HCT116 (cell line): Measurements from ENCODE around the gene CAPN3. TPM values are rescaled to one million over a fixed set of nuclear protein-coding genes. Genes with fewer than 3 reads are reported as not detected.

Experiments used
- ATAC-seq: fragments of 200-7000 bp; cut with Tn5 transposase; 2 replicates; pipeline ENCODE4 v1.9.1; 2020; ENCODE audit warnings: mild to moderate bottlenecking, moderate library complexity
- BruUV-seq: library from RNA; stranded (reverse); fragments of 400-500 nt; replicated peaks from 2 replicates; lab custom pipeline; 2021; lab: Mats Ljungman, UMichigan
- CTCF ChIA-PET: fragments of 300-600 bp; sonication (Branson Sonifier 250); formaldehyde crosslinking; loops from one replicate; lab custom pipeline; 2021; ENCODE audit warnings: antibody characterized with exemption; lab: Charles Lee
- POLR2A ChIA-PET: fragments of 300-600, 350-600 bp; sonication (Branson Sonifier 250); formaldehyde crosslinking; loops from one replicate; lab custom pipeline; 2021; ENCODE audit warnings: antibody characterized with exemption; lab: Charles Lee
- RAD21 ChIA-PET, 2 experiments: fragments of 300-600 bp; sonication (Branson Sonifier 250); formaldehyde crosslinking; loops; one replicate each; lab custom pipeline; 2023; ENCODE audit warnings: low total read pairs in 2 of 2; ENCODE audit not compliant: uncharacterized antibody in 2 of 2, unreplicated experiment in 2 of 2, low non-redundant PET in 1 of 2; lab: Charles Lee
- DNase-seq: peaks from one replicate; pipeline ENCODE4 v3.0.0-alpha.2; 2010; ENCODE audit warnings: low read depth, low spot score
- H2AFZ ChIP-seq: fragments of 200-600 bp; shearing (Covaris generic), sonication (generic); 2 replicates; pipeline ENCODE4 v1.6.1; 2017; ENCODE audit warnings: low read depth, mixed run types, mixed read lengths, antibody characterized with exemption, low read length; ENCODE audit not compliant: poor library complexity, severe bottlenecking
- H3K27ac ChIP-seq: 2 replicates; pipeline ENCODE4 v1.5.1; 2012; ENCODE audit warnings: low read depth, low read length
- H3K27me3 ChIP-seq: fragments of 200-600 bp; sonication (generic); 2 replicates; pipeline ENCODE4 v1.6.1; 2016; ENCODE audit warnings: mixed run types, low read length, mixed read lengths; ENCODE audit not compliant: insufficient read depth
- H3K36me3 ChIP-seq, 2 experiments: fragments of 200-500 bp in 1 of 2; fragments of 200-600 bp in 1 of 2; sonication (Bioruptor generic) in 1 of 2; sonication (generic) in 1 of 2; 2 replicates each; pipeline versions ENCODE4 v1.5.1 to v1.6.1; 2014 to 2016; ENCODE audit warnings: low read length in 2 of 2, inconsistent platforms in 1 of 2, mixed read lengths in 1 of 2, mixed run types in 1 of 2; ENCODE audit not compliant: insufficient read depth in 2 of 2, control insufficient read depth in 1 of 2
- H3K4me1 ChIP-seq, 2 experiments: fragments of 200-600 bp in 1 of 2; sonication (generic) in 1 of 2; 2 replicates each; pipeline versions ENCODE4 v1.5.1 to v1.6.1; 2012 to 2017; ENCODE audit warnings: low read length in 2 of 2, inconsistent platforms in 1 of 2, mild to moderate bottlenecking in 1 of 2, mixed read lengths in 1 of 2, mixed run types in 1 of 2, moderate library complexity in 1 of 2; ENCODE audit not compliant: insufficient read depth in 2 of 2, control insufficient read depth in 1 of 2
- H3K4me2 ChIP-seq: fragments of 200-600 bp; sonication (generic); 2 replicates; pipeline ENCODE4 v1.6.1; 2017; ENCODE audit warnings: mixed run types, low read length, mixed read lengths
- H3K4me3 ChIP-seq, 2 experiments: fragments of 200-600 bp in 1 of 2; sonication (generic) in 1 of 2; replicated peaks in 1 of 2; 2 replicates each; pipeline ENCODE4 v1.5.1; 2011 to 2016; ENCODE audit warnings: low read length in 2 of 2, control low read depth in 1 of 2, low read depth in 1 of 2, mild to moderate bottlenecking in 1 of 2, mixed read lengths in 1 of 2, mixed run types in 1 of 2
- H3K79me2 ChIP-seq: fragments of 200-600 bp; sonication (generic); 2 replicates; pipeline ENCODE4 v1.6.1; 2017; ENCODE audit warnings: mild to moderate bottlenecking, mixed run types, low read length, moderate library complexity, mixed read lengths; ENCODE audit not compliant: insufficient read depth
- H3K9ac ChIP-seq: fragments of 200-600 bp; sonication (generic); 2 replicates; pipeline ENCODE4 v1.6.1; 2016; ENCODE audit warnings: low read length, mixed read lengths
- H3K9me2 ChIP-seq: fragments of 200-600 bp; sonication (generic), shearing (Covaris generic); 2 replicates; pipeline ENCODE4 v1.6.1; 2017; ENCODE audit warnings: mixed run types, mild to moderate bottlenecking, moderate library complexity; ENCODE audit not compliant: insufficient read depth
- H3K9me3 ChIP-seq, 2 experiments: fragments of 200-500 bp in 1 of 2; fragments of 200-600 bp in 1 of 2; sonication (Bioruptor generic) in 1 of 2; sonication (generic) in 1 of 2; 2 replicates each; pipeline ENCODE4 v1.6.1; 2014 to 2017; ENCODE audit warnings: low read length in 2 of 2, mixed read lengths in 2 of 2, inconsistent platforms in 1 of 2, low read depth in 1 of 2, mild to moderate bottlenecking in 1 of 2, mixed run types in 1 of 2, moderate library complexity in 1 of 2; ENCODE audit not compliant: control insufficient read depth in 1 of 2, insufficient read depth in 1 of 2
- H4K20me1 ChIP-seq: fragments of 200-600 bp; sonication (generic), shearing (Covaris generic); 2 replicates; pipeline ENCODE4 v1.6.1; 2017; ENCODE audit warnings: mixed run types, mild to moderate bottlenecking, moderate library complexity; ENCODE audit not compliant: insufficient read depth
- ATF3 ChIP-seq: IDR thresholded peaks from 2 replicates; pipeline ENCODE4 v1.6.1; 2012
- CBX3 ChIP-seq: IDR thresholded peaks from 2 replicates; pipeline ENCODE4 v1.6.1; 2012; ENCODE audit warnings: low read depth
- CEBPB ChIP-seq: IDR thresholded peaks from 2 replicates; pipeline ENCODE4 v1.6.1; 2012; ENCODE audit warnings: low read depth
- ELF1 ChIP-seq: IDR thresholded peaks from 2 replicates; pipeline ENCODE4 v1.6.1; 2012; ENCODE audit warnings: low read depth, borderline replicate concordance
- EZH2 ChIP-seq: fragments of 200-600 bp; sonication (generic); IDR thresholded peaks from 2 replicates; pipeline ENCODE4 v1.6.1; 2017; ENCODE audit warnings: antibody characterized with exemption, mixed run types
- POLR2A ChIP-seq: IDR thresholded peaks from 2 replicates; pipeline ENCODE4 v1.7.0; 2011; ENCODE audit warnings: borderline replicate concordance; ENCODE audit not compliant: insufficient read depth, insufficient read length; ENCODE audit errors: extremely low read depth
- POLR2AphosphoS5 ChIP-seq: IDR thresholded peaks from 2 replicates; pipeline ENCODE4 v1.6.1; 2011; ENCODE audit warnings: mild to moderate bottlenecking, low read depth, low read length, moderate library complexity
- RAD21 ChIP-seq: IDR thresholded peaks from 2 replicates; pipeline ENCODE4 v1.6.1; 2012; ENCODE audit warnings: low read depth, mild to moderate bottlenecking
- SIN3A ChIP-seq: IDR thresholded peaks from 2 replicates; pipeline ENCODE4 v1.6.1; 2012; ENCODE audit warnings: low read depth
- SRF ChIP-seq: IDR thresholded peaks from 2 replicates; pipeline ENCODE4 v1.6.1; 2012; ENCODE audit warnings: low read depth
- TCF7L2 ChIP-seq: IDR thresholded peaks from 2 replicates; pipeline ENCODE4 v1.7.0; 2011; ENCODE audit warnings: borderline replicate concordance, inconsistent platforms; ENCODE audit not compliant: insufficient read depth, insufficient read length; ENCODE audit errors: extremely low read depth
- YY1 ChIP-seq: IDR thresholded peaks from 2 replicates; pipeline ENCODE4 v1.6.1; 2011; ENCODE audit warnings: low read length, low read depth, moderate library complexity, mild to moderate bottlenecking; ENCODE audit not compliant: insufficient replicate concordance; ENCODE audit errors: extremely low read depth
- ZBTB33 ChIP-seq: IDR thresholded peaks from 2 replicates; pipeline ENCODE4 v1.6.1; 2011; ENCODE audit warnings: mild to moderate bottlenecking, low read length, moderate library complexity; ENCODE audit not compliant: insufficient replicate concordance; ENCODE audit errors: extremely low read depth
- ZFX ChIP-seq: fragments of 450-650 bp; IDR thresholded peaks from 2 replicates; pipeline ENCODE4 v1.6.1; 2017
- intact Hi-C: fragments of 100-400 bp; cut with micrococcal nuclease; formaldehyde crosslinking; loops from 2 replicates; pipeline ENCODE4 v1.10.0; 2022
- total RNA-seq: library from RNA; stranded (reverse); gene quantifications from one replicate; pipeline ENCODE4 v1.2.1, GENCODE V29; 2021; ENCODE audit not compliant: unreplicated experiment
- TF ChIP-seq, protein P1 (sequence below): IDR thresholded peaks from 2 replicates; pipeline ENCODE4 v1.6.1; 2012; ENCODE audit warnings: low read depth
- TF ChIP-seq, protein P2 (sequence below): IDR thresholded peaks from 2 replicates; pipeline ENCODE4 v1.6.1; 2012
- TF ChIP-seq, protein P3 (sequence below), 3 experiments: fragments of 200-600 bp in 1 of 3; sonication (generic) in 1 of 3; IDR thresholded peaks in 2 of 3; conservative IDR thresholded peaks in 1 of 3; 2 replicates each; pipeline ENCODE4 v1.5.1; 2012 to 2017; ENCODE audit warnings: low read depth in 2 of 3, low read length in 2 of 3, antibody characterized with exemption in 1 of 3, borderline replicate concordance in 1 of 3, control low read depth in 1 of 3, mild to moderate bottlenecking in 1 of 3, mixed read lengths in 1 of 3, mixed run types in 1 of 3, moderate library complexity in 1 of 3; ENCODE audit not compliant: insufficient read depth in 1 of 3

The CAPN3 gene
- total RNA-seq, 1 experiment from 2014 or later, result 1.8 TPM

DNA sequence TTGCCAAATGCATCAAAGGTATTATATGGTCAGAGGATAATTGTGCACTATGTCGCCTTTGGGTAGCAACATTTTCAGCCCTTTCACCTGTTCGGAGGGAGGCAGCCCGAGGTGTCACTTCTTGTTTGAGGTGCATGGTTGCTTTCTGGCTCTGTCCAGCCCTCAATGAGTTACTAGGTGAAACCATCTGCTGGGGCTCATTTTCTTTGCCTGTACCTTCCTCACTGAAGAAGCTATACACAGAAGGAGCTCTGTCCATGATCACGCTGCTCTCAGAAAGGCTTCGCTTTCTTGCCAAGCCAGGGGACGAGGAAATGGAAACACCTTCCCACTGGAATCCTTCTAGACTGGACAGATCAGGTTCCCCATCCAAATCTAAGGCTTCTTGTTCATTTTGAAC lies 89.0 kb downstream of the CAPN3 start (continued):
- TF ChIP-seq, protein P1, sequence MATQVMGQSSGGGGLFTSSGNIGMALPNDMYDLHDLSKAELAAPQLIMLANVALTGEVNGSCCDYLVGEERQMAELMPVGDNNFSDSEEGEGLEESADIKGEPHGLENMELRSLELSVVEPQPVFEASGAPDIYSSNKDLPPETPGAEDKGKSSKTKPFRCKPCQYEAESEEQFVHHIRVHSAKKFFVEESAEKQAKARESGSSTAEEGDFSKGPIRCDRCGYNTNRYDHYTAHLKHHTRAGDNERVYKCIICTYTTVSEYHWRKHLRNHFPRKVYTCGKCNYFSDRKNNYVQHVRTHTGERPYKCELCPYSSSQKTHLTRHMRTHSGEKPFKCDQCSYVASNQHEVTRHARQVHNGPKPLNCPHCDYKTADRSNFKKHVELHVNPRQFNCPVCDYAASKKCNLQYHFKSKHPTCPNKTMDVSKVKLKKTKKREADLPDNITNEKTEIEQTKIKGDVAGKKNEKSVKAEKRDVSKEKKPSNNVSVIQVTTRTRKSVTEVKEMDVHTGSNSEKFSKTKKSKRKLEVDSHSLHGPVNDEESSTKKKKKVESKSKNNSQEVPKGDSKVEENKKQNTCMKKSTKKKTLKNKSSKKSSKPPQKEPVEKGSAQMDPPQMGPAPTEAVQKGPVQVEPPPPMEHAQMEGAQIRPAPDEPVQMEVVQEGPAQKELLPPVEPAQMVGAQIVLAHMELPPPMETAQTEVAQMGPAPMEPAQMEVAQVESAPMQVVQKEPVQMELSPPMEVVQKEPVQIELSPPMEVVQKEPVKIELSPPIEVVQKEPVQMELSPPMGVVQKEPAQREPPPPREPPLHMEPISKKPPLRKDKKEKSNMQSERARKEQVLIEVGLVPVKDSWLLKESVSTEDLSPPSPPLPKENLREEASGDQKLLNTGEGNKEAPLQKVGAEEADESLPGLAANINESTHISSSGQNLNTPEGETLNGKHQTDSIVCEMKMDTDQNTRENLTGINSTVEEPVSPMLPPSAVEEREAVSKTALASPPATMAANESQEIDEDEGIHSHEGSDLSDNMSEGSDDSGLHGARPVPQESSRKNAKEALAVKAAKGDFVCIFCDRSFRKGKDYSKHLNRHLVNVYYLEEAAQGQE, result no peak
- TF ChIP-seq POLR2AphosphoS5, result no peak
- TF ChIP-seq EZH2, result no peak
- no peak for TF ChIP-seq CEBPB
- no peak for TF ChIP-seq SRF

- Histone ChIP-seq H3K9ac (no peak overlapping the region), H3K36me3 (peaks cover 10 to 19% of the 10 kb centered on the region in 2 experiments; a peak in 2 of 4 replicates)
- POLR2A ChIA-PET, result no interaction called here
Observed at GRCh38 chr15:42449770-42450424, 90.6 kb downstream of the CAPN3 start.

More at GRCh38 chr15:42449770-42450424, 90.6 kb downstream of the CAPN3 start:
- Histone ChIP-seq H3K9me2 (no peaks in the 10 kb centered on the region), H3K4me3 (no peak overlapping the region), H2AFZ (no peak overlapping the region), H3K27ac (no peak overlapping the region), H4K20me1 (no peaks in the 10 kb centered on the region), H3K79me2 (no peaks in the 10 kb centered on the region), H3K4me2 (no peak overlapping the region), H3K9me3 (no peaks in the 10 kb centered on the region), H3K27me3 (no peaks in the 10 kb centered on the region), H3K4me1 (no peaks in the 10 kb centered on the region)
- ChIA-PET RAD21 (no interaction called here), CTCF (no interaction called here)
- DNase-seq (no peak), ATAC-seq (no peak)
- TF ChIP-seq CBX3 (no peak), POLR2A (no peak), ATF3 (no peak), SRF (no peak), SIN3A (no peak), CEBPB (no peak), ELF1 (no peak), ZBTB33 (no peak), YY1 (no peak), RAD21 (no peak), TCF7L2 (no peak), ZFX (no peak)
- TF ChIP-seq, protein P2, sequence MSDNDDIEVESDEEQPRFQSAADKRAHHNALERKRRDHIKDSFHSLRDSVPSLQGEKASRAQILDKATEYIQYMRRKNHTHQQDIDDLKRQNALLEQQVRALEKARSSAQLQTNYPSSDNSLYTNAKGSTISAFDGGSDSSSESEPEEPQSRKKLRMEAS, result no peak
- TF ChIP-seq, protein P3, sequence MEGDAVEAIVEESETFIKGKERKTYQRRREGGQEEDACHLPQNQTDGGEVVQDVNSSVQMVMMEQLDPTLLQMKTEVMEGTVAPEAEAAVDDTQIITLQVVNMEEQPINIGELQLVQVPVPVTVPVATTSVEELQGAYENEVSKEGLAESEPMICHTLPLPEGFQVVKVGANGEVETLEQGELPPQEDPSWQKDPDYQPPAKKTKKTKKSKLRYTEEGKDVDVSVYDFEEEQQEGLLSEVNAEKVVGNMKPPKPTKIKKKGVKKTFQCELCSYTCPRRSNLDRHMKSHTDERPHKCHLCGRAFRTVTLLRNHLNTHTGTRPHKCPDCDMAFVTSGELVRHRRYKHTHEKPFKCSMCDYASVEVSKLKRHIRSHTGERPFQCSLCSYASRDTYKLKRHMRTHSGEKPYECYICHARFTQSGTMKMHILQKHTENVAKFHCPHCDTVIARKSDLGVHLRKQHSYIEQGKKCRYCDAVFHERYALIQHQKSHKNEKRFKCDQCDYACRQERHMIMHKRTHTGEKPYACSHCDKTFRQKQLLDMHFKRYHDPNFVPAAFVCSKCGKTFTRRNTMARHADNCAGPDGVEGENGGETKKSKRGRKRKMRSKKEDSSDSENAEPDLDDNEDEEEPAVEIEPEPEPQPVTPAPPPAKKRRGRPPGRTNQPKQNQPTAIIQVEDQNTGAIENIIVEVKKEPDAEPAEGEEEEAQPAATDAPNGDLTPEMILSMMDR (IDR thresholded peaks at IDR 0.05 in 2 of 3, conservative IDR thresholded peaks at IDR 0.05 in 1 of 3; ENCODE audit: borderline replicate concordance in 1 of 3, insufficient read depth in 1 of 3, low read depth in 2 of 3, low read length in 2 of 3), result no peak
- BruUV-seq, result TSS peak; percentile 41
- intact Hi-C loops, result no loop called here
